GM21576 (cell line): ENCODE data around the gene WDFY4.

Source experiments
- ATAC-seq: cut with Tn5 transposase; IDR thresholded peaks from one replicate; pipeline ENCODE4 v1.9.1; 2021; ENCODE audit warnings: mild to moderate bottlenecking, moderate library complexity; ENCODE audit not compliant: unreplicated experiment

The WDFY4 gene

DNA sequence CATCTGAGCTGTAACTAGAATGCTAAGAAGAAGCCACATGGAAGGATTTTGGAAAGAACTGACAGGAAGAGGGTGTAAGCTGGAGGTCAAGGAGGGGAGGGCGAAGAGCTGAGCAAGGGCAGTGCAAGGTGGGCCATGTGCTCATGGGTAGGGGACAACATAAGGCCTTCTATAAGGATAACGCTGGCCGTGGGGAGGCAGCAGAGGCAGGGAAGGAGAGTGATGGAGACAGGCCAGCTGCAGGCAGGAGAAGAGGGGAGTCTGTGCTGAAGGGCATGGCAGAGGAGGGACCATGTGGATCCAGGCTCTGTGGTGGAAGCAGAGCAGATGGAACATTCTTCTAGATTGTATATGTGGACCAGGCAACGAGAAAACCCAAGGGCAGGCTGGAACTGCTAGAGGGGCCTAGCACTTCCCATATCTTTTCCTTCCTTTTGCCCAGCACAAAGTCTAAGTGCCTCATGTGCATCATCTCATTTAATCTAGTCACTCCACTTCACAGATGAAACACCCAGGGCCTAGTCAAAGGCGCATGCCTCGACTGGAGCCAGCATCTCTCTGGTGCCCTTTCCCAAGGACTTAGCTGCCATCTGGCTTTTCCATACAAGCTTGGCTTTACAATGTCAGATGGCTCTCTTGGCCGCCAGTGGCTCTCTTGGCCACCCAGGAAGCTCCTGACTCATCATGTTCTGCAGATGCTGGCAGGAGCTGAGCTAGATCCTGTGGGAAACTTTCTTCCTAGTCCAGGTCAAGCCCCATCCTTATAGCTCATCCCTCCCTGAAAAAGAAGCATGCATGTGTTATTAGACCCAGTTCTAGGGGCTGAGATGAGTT lies 248.4 kb downstream of the WDFY4 start:
- ATAC-seq: no peak

DNA sequence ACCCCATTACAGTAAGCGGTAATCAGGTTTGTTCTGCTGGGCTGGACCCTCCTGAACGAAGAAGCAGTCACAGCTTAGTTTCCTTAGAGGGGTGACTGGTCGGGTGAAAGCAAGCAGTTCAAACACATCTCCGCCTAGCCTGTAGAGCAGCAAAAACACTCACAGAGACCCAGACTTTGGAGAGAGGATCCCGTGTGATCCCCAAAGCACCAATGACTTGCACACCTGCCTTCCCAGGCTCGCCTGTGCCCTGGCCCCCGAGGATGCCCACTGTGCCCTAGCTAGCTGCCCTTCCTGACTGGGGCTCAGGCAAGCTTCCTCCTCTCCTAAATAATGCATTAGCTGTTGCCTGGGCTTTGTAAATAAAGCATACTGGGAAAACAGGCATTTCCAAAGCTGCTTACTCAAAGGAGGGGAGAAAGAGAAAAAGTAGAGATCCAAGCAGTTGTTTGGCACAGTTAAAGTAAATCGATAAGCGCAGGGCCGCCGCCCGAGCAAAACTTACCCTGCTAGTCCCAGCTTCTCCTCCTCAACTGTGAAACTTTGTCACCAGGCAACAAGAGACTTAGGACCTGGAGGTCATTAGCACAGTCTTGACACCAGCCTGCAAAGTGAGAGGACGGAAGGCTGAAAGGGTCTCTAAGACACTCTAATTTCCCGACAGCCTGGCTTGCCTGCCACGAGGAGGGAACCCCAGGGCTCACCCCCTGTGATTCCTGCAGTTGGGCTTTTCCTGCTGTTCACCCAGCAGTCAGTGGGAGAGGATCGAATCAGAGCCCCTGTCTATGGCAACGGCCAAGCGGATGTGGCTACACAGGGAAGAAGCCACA lies 250.2 kb downstream of the WDFY4 start:
- ATAC-seq: no peak

DNA sequence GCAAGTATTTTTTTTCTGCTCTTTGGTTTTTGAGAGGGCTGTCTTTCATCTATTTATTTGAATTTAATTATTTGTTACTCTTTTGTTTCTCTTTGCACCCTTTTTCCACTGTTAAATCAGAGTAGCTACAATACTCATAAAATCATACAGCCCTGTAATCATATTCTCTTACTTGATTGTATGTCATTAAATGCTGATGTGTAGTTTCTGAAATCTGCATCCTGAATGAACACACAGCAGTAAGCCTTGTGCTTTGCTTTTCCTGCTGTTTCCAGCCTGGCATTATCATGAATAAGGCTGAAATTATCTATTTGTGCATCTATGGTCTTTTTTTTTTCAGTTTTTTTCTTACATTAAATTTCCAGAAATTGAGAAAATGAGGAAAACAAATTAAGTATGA lies 250.9 kb downstream of the WDFY4 start:
- ATAC-seq: no peak

DNA sequence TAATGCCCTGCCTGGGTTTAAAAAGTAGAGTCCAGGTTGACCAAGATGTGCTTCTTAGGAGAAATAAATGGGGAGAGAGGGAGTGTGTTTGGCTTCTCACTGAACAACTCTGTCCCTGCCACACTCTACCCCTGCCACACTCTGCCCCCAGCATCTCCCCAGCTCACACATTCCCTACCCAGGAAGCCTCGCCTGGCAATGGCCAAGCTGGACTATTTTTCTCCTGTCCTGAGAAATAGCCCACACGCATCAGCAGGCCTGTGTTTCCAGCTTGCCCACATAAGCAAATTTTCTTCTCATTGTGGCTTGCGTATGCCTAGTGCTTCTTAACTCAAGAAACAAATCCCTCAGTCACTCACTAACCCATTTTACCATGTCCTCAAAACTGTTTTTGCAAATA lies 253.1 kb downstream of the WDFY4 start:
- ATAC-seq: no peak

DNA sequence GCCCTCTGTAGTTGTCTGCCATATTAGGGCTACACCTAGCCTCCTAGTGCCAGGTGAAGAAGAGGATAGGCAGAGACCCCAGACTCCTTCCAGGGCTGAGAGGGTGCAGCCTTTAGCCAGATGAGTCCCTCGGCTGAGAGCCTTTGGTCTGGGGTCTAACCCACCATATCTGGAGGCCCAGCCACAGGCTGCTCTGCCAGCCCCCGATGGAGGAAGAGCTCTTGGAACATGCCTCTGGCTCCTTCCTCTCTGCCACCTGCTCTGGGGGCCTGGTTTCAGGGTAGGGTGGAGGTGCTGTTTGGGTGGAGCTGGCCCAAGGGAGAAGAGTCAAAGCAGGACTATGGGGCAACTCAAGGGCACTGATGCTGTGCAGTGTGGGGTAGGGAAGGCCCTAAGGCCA lies 253.6 kb downstream of the WDFY4 start:
- ATAC-seq: no peak

DNA sequence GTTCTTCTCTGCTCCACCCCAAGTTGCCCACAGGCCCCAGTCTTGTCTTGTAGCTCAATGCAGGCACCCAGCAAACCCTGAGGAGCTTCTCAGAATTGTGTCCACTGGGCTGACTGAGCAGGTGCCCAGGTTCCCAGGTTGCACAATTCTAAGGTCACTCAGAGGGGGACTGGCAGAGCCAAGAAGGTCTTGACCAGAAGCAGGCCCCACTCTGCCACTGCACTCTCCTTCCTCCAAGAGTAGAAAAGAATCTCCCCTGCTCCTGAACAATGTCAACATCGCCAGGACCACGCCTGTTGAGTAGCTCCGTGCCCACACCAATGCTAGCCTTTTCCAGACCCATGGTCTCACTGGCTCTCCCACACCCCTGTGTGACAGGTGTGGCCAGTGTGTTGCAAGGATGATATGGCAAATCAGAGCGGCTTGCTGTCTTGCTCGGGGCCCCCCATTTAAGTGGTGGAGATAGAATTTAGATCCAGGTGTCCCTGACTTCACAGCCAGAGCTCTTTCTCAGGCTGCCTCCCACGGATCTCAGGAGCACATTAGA lies 254.4 kb downstream of the WDFY4 start:
- no peak for ATAC-seq

DNA sequence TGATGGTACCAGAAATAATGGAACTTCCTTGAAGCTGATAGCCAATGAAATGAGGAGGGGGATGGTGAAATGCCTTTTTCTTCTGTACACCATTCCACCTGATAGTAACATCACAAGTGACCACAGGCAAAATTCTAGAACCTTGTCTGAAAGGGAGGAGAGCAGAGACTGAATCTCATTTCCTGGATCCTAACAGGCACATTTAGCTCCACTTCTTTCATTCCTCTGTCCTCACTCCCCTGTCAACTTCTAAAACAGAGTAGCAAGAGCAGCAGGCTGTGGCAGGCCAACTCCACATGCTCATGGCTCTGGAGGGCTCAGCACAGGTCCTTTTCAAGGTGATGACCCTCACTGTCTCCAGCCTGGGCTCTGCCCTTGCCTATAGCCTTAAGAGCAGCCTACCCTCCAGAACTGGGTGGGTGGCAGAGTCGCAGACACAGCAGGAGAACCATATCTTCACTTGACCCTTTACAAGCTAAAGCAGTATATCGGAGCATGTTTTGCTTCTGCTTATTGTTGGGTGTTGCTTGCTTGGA lies 255.2 kb downstream of the WDFY4 start, which contains the start of gene LRRC18:
Gene LRRC18 (minus strand): TSS at position 51 of the 536 bp plus-strand sequence. CDS start 25,685 bp downstream, outside the sequence.
- no peak for ATAC-seq

DNA sequence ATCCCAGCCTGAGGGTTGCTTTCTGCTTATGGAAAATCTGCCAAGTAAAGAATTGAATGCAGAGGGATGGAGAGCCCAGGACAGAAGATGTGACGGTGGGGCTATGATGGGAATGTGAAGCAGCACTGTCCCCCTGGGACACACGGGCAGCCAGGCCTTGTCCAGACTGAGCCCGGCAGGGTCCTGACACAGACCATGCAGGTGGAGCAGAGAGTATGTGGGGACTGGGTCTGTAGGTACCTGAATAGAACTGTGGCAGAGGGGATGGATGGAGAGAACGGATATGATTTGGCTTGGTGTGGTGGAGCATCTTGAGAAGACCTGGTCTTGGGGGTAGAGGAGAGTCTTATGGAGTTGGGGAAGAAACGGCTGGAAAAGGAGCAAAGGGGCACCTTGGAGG lies 255.7 kb downstream of the WDFY4 start:
- ATAC-seq: no peak

DNA sequence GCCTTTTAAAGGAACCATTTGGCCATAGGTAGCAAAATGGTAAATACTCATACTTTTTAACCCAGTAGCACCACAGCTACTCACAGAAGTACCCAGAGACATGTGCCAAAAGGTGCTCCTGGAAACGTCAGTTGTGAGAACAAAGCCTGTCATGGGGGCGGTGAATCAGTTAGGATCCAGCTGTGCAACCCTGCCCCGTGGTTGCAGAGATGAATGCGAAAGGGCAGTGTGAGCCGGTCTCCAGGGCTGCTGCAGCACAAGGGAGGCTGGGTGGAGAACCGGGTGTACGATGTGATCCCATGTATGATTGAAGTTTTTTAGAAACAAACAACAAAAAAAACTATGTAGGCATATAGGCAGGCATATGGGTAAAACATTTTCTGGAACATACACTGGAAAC lies 256.3 kb downstream of the WDFY4 start:
- ATAC-seq: no peak

DNA sequence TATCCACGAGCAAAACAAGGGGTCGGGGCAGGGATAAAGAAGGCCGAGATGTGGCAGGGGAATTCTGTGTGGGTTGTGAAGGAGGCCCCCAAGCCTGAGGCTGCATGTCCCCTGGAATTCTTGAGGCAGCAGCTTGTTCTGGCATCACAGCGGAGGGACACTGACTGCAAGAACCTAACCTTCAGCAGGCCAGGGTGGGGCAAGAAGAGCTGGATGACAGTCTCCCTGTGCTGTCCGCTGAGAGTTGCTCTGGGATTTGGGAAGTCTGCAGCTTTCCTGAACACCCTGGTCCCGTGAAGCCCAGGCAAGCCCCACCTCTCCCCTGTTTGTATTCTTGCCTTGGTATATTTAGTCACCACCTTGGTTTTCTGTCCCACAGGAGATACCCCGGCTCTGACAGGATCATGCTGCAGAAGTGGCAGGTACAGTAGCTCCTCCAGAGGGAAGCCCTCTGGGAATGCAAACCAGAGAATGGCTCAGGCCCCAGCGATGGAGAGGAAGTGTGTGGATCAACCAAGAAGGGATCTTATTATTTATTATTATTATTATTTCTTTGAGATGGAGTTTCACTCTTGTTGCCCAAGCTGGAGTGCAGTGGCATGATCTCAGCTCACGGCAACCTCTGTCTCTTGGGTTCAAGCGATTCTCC lies 256.9 kb downstream of the WDFY4 start:
- ATAC-seq: no peak

DNA sequence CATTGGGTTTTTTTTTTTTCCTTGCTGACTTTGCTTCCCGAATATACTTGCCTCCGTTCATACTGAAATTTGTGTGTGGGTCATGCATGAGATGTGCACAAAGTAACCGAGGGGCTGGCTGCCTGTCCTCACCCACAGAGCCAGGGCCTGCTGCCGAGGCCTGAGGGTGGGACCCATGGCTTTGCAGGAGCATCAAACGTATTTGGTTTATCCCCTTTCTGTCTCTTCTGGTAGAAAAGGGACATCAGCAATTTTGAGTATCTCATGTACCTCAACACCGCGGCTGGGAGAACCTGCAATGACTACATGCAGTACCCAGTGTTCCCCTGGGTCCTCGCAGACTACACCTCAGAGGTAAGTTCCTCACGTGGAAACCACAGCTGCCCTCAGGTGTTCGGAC lies 258.4 kb downstream of the WDFY4 start:
- ATAC-seq: no peak

DNA sequence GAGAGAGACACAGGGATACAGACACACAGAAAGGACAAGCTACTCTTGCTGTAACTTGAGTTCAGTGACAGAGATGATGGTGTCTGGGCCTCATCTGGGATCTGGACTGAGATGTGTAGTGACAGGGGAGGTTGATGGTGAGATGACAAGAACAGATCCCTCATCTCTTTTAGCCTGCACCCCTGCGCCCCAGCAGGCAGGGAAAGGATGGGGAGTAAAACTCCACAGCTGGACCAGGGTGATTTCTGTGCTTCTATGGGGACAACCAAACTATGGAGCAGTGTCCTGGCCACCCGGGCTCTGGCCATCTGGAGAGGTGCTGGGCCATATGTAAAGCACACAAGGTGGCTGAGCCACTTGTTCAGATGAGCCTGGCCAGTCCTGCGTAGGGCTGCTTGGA lies 259.5 kb downstream of the WDFY4 start:
- no peak for ATAC-seq

DNA sequence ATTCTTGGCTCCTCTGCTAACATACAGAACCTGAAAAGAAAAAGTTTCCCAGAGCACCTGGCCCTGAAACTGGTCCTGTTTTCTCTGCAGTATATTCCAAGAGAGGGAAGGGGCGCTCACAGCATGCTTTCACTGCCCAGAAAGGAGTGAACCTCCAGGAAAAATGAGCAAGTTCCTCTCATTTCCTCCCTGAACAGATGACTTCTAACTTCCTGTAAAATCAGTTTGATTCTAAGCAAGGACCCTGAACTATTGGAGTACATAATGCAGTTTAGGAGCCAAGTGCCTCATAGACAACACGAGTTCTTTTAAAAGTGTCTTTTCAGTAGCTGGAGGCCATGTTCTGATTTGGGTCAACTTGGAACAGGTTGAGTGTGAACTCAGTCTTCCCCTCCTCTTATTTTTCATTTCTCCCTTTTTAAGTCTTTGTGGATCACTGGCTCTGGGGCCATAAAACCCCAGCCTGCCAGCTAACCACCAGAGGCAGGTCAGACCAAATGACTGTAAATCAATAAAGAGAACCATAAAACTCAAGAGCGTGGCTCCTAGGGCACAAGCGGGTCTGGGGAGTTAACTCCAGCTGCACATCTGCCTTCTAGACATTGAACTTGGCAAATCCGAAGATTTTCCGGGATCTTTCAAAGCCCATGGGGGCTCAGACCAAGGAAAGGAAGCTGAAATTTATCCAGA lies 260.9 kb downstream of the WDFY4 start:
- no peak for ATAC-seq

DNA sequence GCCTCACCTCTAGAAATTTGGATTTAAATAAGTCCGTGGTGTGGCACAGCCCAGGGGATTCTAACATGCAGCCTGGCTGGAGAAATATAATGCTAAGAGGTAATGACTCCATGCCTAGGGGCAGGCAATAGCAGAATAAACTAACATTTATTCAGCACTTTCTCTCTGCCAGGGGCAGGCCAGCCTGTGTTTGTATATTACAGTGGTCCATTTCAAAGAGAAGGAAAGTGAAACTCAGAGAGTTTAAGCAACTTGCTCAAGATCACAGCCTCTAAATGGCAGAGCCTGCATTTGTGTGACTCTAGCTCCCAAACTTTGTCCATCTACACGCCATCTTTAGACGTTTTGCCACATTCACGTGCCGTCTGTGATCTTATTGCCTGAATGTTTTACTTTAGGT lies 261.7 kb downstream of the WDFY4 start:
- no peak for ATAC-seq

DNA sequence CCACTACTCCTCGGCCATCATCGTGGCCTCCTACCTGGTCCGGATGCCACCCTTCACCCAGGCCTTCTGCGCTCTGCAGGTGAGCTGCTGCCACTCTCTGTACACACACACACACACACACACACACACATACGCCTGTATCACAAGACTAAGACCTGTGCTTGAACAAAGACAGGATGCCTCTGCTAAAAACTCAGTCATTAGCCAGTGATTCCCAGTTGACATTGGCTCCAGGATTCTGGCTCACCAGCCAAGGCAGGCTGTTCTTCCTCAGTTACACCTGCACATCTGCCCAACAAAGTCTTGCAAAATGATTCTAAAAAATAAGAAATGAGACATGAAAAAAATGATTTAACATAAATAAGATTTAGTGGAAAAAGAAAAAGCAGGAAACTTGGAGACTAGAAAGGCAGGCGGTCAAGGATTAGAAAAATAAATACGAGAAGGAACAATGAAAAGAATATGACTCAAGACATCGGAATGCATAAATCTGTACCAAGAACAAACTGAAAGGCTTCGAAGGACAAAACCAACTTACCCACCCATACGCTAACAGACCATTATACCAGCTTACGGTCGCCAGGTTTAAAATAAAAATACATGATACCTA lies 262.3 kb downstream of the WDFY4 start:
- no peak for ATAC-seq

DNA sequence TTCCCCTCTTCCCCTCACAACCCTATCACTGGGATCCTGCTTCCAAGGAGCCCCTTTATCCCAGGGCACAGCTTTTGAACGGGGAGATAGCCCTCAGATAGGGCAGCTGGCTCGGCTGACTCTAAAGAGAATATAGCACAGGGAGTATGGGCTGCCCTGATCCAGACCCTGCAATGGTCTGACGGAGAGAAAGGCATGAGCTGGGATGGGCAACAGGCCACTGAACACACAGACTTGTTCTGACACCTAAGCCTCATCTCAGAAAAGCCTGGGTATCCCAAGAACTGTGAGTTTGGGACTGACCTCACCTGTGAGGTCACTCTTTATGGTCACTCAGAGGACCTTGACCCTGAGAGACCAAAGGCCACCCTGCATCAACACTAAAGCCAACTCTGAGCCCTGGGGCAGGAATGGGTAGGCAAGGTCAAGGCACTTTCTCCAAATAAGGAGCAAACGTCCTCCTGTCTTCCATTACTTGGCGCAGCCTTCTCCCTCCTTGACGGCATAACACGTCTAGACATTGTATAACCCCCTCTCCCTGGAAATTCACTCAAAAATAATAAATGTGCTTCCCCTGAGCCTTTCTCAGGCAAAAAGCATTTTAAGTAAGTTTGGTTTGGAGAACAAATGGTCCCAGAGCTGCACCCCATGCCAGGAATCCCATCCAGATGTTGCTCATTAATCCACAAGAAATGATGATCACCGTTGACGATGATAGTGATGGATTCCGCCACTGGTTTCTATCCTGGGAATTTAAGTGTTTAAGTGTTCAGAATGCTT lies 263.2 kb downstream of the WDFY4 start:
- ATAC-seq: no peak

DNA sequence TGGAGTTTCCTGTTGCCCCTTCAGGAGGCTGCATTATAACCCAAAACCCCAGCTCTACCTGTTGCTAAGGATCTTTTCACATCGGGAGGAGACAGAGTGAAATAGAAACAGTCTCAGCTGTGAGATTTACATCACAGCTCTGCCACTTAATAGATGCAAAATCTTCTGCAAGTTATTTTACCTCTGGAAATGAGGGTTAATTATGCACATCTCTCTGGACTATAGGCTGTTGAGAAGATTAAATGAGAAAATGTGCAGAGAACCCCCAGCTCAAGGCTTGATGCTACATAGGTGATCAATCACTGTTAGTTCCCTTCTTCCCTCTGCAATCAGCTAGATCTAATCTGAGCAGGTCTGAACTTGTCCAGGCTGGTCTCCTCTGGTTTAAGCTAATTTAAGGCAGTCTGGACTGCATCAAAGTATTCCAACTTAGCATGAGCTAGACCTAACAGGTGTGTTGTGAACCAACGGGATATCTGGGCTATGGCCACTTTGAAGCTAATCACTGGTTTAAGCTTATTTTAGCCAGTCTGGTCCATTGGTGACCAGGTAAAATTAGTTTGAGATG lies 263.9 kb downstream of the WDFY4 start:
- no peak for ATAC-seq

DNA sequence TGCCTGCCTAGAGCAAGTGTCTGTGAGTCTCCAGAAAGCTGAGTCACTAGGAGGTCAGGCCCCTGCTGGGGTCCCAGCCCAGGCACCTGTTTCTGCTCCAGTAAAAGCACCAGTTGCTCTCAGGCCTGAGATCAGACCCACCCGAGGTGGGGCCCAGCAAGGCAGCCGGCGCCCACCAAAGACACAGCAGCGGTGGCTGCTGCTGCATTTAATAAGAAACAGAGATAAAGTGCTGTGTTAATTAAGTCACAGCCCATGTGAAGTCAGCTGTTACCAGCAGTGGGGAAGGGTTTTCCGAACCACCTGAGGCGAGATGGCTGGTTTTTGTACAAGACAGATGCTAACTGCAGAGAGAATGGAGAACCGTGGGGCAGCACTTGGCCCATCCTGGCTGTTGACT lies 267.0 kb downstream of the WDFY4 start:
- ATAC-seq: no peak
